Coronary artery (tissue), 2 donors: ENCODE results near the gene FOS.
"Not testable (repeated sequence)": the region's sequence is repeated elsewhere in the genome, so short reads cannot be mapped to it uniquely, and the experiment has no call there.

ENCODE experiments used
- DNase-seq: peaks from one replicate; pipeline ENCODE4 v3.0.0-alpha.2; 2017; ENCODE audit warnings: low spot score
- H3K27ac ChIP-seq, 2 donors: fragments of 200-600 bp; sonication (generic); one replicate each; pipeline ENCODE4 v1.5.1; 2016 to 2019
- H3K4me3 ChIP-seq: fragments of 200-600 bp; sonication (generic); 2 replicates; pipeline ENCODE4 v1.5.1; 2016; ENCODE audit warnings: mild to moderate bottlenecking, moderate library complexity
- CTCF ChIP-seq: fragments of 200-600 bp; sonication (generic); IDR thresholded peaks from one replicate; pipeline ENCODE4 v1.5.1; 2019; ENCODE audit warnings: antibody characterized with exemption

The FOS gene

DNA sequence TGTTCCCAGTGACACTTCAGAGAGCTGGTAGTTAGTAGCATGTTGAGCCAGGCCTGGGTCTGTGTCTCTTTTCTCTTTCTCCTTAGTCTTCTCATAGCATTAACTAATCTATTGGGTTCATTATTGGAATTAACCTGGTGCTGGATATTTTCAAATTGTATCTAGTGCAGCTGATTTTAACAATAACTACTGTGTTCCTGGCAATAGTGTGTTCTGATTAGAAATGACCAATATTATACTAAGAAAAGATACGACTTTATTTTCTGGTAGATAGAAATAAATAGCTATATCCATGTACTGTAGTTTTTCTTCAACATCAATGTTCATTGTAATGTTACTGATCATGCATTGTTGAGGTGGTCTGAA lies 3.0 kb downstream of the FOS start:
- Histone ChIP-seq H3K4me3 (peak overlapping the region; percentile 93), H3K27ac (peak overlapping the region; percentile 100)
- DNase-seq: no peak
- TF ChIP-seq CTCF: no peak

- no peak for TF ChIP-seq CTCF
- Histone ChIP-seq H3K27ac (peak overlapping the region in 1 of 2 donors; percentile 21), H3K4me3 (peak overlapping the region; percentile 10)
- no peak for DNase-seq
Measured at GRCh38 chr14:75282170-75282554, 3.5 kb downstream of the FOS start.

GRCh38 chr14:75282555-75283161 lies 4.0 kb downstream of the FOS start:
- peak overlapping the region in 1 of 2 donors; percentile 21 for H3K27ac ChIP-seq
- DNase-seq: not testable (repeated sequence)
- H3K4me3 ChIP-seq: peak overlapping the region; percentile 10

- no peak for TF ChIP-seq CTCF
- no peak overlapping the region for H3K4me3 ChIP-seq
- H3K27ac ChIP-seq: peak overlapping the region in 1 of 2 donors; percentile 21
- DNase-seq: no peak
Measured at GRCh38 chr14:75283162-75283832, 4.7 kb downstream of the FOS start.

GRCh38 chr14:75283833-75284563 lies 5.4 kb downstream of the FOS start:
- no peak overlapping the region for H3K4me3 ChIP-seq
- peak; percentile 87 for DNase-seq
- TF ChIP-seq CTCF: no peak
- H3K27ac ChIP-seq: peak overlapping the region in 1 of 2 donors; percentile 49

GRCh38 chr14:75285331-75285730 lies 6.7 kb downstream of the FOS start:
- DNase-seq: no peak
- H3K27ac ChIP-seq: no peak overlapping the region
- no peak overlapping the region for H3K4me3 ChIP-seq
- TF ChIP-seq CTCF: no peak

GRCh38 chr14:75286313-75286712 lies 7.7 kb downstream of the FOS start:
- Histone ChIP-seq H3K27ac (no peak overlapping the region), H3K4me3 (no peak overlapping the region)
- no peak for DNase-seq
- TF ChIP-seq CTCF: no peak
